Measurements from ENCODE around the gene EIF2AK2. TPM values are rescaled to one million over a fixed set of nuclear protein-coding genes. Genes with fewer than 3 reads are reported as not detected.
"Not testable (repeated sequence)": the region's sequence is repeated elsewhere in the genome, so short reads cannot be mapped to it uniquely, and the experiment has no call there.

Gene EIF2AK2
- 32.0 TPM for polyA plus RNA-seq (2013, experiment 1 of 2; ENCODE audit: insufficient read length)
- 36.7 TPM for polyA plus RNA-seq (2013, experiment 2 of 2; ENCODE audit: insufficient read length)

GRCh38 chr2:37156857-37157714, at the start of gene EIF2AK2:
EIF2AK2 (minus strand) TSS chr2:37156980; CDS start chr2:37147806, 9,174 bp downstream.
- peak; percentile 90 for DNase-seq

- no peak for DNase-seq
Observed at GRCh38 chr2:37205689-37206341, 49.0 kb upstream of the EIF2AK2 start.

GRCh38 chr2:37205071-37205661, 48.4 kb upstream of the EIF2AK2 start:
- DNase-seq = not testable (repeated sequence)

GRCh38 chr2:37203708-37204107, 46.9 kb upstream of the EIF2AK2 start:
- DNase-seq = no peak

GRCh38 chr2:37201766-37202165, 45.0 kb upstream of the EIF2AK2 start:
- DNase-seq = peak; percentile 21

GRCh38 chr2:37201208-37201607, 44.4 kb upstream of the EIF2AK2 start:
- DNase-seq = no peak

- DNase-seq = no peak
Observed at GRCh38 chr2:37198681-37199065, 41.9 kb upstream of the EIF2AK2 start.

GRCh38 chr2:37196320-37197195, 39.8 kb upstream of the EIF2AK2 start, which contains the start of gene CEBPZOS:
CEBPZOS (plus strand) TSS chr2:37196496; CDS start chr2:37199705, 3,209 bp downstream.
- DNase-seq = peak; percentile 74

- not testable (repeated sequence) for DNase-seq
Observed at GRCh38 chr2:37195862-37196319, 39.1 kb upstream of the EIF2AK2 start.

- DNase-seq = no peak
Observed at GRCh38 chr2:37192551-37192950, 35.8 kb upstream of the EIF2AK2 start.

GRCh38 chr2:37191747-37192146, 35.0 kb upstream of the EIF2AK2 start:
- DNase-seq = no peak

- no peak for DNase-seq
Observed at GRCh38 chr2:37191253-37191652, 34.5 kb upstream of the EIF2AK2 start.

- no peak for DNase-seq
Observed at GRCh38 chr2:37190290-37190689, 33.5 kb upstream of the EIF2AK2 start.

GRCh38 chr2:37189452-37190153, 32.8 kb upstream of the EIF2AK2 start:
- DNase-seq = peak; percentile 82

GRCh38 chr2:37188570-37188969, 31.8 kb upstream of the EIF2AK2 start, which contains the start of gene SULT6B1:
SULT6B1 (minus strand) TSS chr2:37188670; CDS start chr2:37188640, 30 bp downstream.
- no peak for DNase-seq

GRCh38 chr2:37181726-37182684, 25.2 kb upstream of the EIF2AK2 start:
- no peak for DNase-seq

- no peak for DNase-seq
Observed at GRCh38 chr2:37180640-37181039, 23.9 kb upstream of the EIF2AK2 start.

GRCh38 chr2:37180006-37180639, 23.3 kb upstream of the EIF2AK2 start:
- DNase-seq = no peak

- no peak for DNase-seq
Observed at GRCh38 chr2:37173741-37174140, 17.0 kb upstream of the EIF2AK2 start.

GRCh38 chr2:37171624-37171950, 14.8 kb upstream of the EIF2AK2 start:
- DNase-seq = no peak

All from fibroblast of skin of scalp (primary cell).